HCT116 (cell line): Measurements from ENCODE around the gene ARL14EPL. TPM values are rescaled to one million over a fixed set of nuclear protein-coding genes. Genes with fewer than 3 reads are reported as not detected.

Source experiments
- ATAC-seq: fragments of 200-7000 bp; cut with Tn5 transposase; 2 replicates; pipeline ENCODE4 v1.9.1; 2020; ENCODE audit warnings: mild to moderate bottlenecking, moderate library complexity
- BruUV-seq: library from RNA; stranded (reverse); fragments of 400-500 nt; replicated peaks from 2 replicates; lab custom pipeline; 2021; lab: Mats Ljungman, UMichigan
- CTCF ChIA-PET: fragments of 300-600 bp; sonication (Branson Sonifier 250); formaldehyde crosslinking; loops from one replicate; lab custom pipeline; 2021; ENCODE audit warnings: antibody characterized with exemption; lab: Charles Lee
- POLR2A ChIA-PET: fragments of 300-600, 350-600 bp; sonication (Branson Sonifier 250); formaldehyde crosslinking; loops from one replicate; lab custom pipeline; 2021; ENCODE audit warnings: antibody characterized with exemption; lab: Charles Lee
- RAD21 ChIA-PET, 2 experiments: fragments of 300-600 bp; sonication (Branson Sonifier 250); formaldehyde crosslinking; loops; one replicate each; lab custom pipeline; 2023; ENCODE audit warnings: low total read pairs in 2 of 2; ENCODE audit not compliant: uncharacterized antibody in 2 of 2, unreplicated experiment in 2 of 2, low non-redundant PET in 1 of 2; lab: Charles Lee
- DNase-seq: peaks from one replicate; pipeline ENCODE4 v3.0.0-alpha.2; 2010; ENCODE audit warnings: low read depth, low spot score
- H2AFZ ChIP-seq: fragments of 200-600 bp; shearing (Covaris generic), sonication (generic); 2 replicates; pipeline ENCODE4 v1.6.1; 2017; ENCODE audit warnings: low read depth, mixed run types, mixed read lengths, antibody characterized with exemption, low read length; ENCODE audit not compliant: poor library complexity, severe bottlenecking
- H3K27ac ChIP-seq: 2 replicates; pipeline ENCODE4 v1.5.1; 2012; ENCODE audit warnings: low read depth, low read length
- H3K27me3 ChIP-seq: fragments of 200-600 bp; sonication (generic); 2 replicates; pipeline ENCODE4 v1.6.1; 2016; ENCODE audit warnings: mixed run types, low read length, mixed read lengths; ENCODE audit not compliant: insufficient read depth
- H3K36me3 ChIP-seq, 2 experiments: fragments of 200-500 bp in 1 of 2; fragments of 200-600 bp in 1 of 2; sonication (Bioruptor generic) in 1 of 2; sonication (generic) in 1 of 2; 2 replicates each; pipeline versions ENCODE4 v1.5.1 to v1.6.1; 2014 to 2016; ENCODE audit warnings: low read length in 2 of 2, inconsistent platforms in 1 of 2, mixed read lengths in 1 of 2, mixed run types in 1 of 2; ENCODE audit not compliant: insufficient read depth in 2 of 2, control insufficient read depth in 1 of 2
- H3K4me1 ChIP-seq, 2 experiments: fragments of 200-600 bp in 1 of 2; sonication (generic) in 1 of 2; 2 replicates each; pipeline versions ENCODE4 v1.5.1 to v1.6.1; 2012 to 2017; ENCODE audit warnings: low read length in 2 of 2, inconsistent platforms in 1 of 2, mild to moderate bottlenecking in 1 of 2, mixed read lengths in 1 of 2, mixed run types in 1 of 2, moderate library complexity in 1 of 2; ENCODE audit not compliant: insufficient read depth in 2 of 2, control insufficient read depth in 1 of 2
- H3K4me2 ChIP-seq: fragments of 200-600 bp; sonication (generic); 2 replicates; pipeline ENCODE4 v1.6.1; 2017; ENCODE audit warnings: mixed run types, low read length, mixed read lengths
- H3K4me3 ChIP-seq, 2 experiments: fragments of 200-600 bp in 1 of 2; sonication (generic) in 1 of 2; replicated peaks in 1 of 2; 2 replicates each; pipeline ENCODE4 v1.5.1; 2011 to 2016; ENCODE audit warnings: low read length in 2 of 2, control low read depth in 1 of 2, low read depth in 1 of 2, mild to moderate bottlenecking in 1 of 2, mixed read lengths in 1 of 2, mixed run types in 1 of 2
- H3K79me2 ChIP-seq: fragments of 200-600 bp; sonication (generic); 2 replicates; pipeline ENCODE4 v1.6.1; 2017; ENCODE audit warnings: mild to moderate bottlenecking, mixed run types, low read length, moderate library complexity, mixed read lengths; ENCODE audit not compliant: insufficient read depth
- H3K9ac ChIP-seq: fragments of 200-600 bp; sonication (generic); 2 replicates; pipeline ENCODE4 v1.6.1; 2016; ENCODE audit warnings: low read length, mixed read lengths
- H3K9me2 ChIP-seq: fragments of 200-600 bp; sonication (generic), shearing (Covaris generic); 2 replicates; pipeline ENCODE4 v1.6.1; 2017; ENCODE audit warnings: mixed run types, mild to moderate bottlenecking, moderate library complexity; ENCODE audit not compliant: insufficient read depth
- H3K9me3 ChIP-seq, 2 experiments: fragments of 200-500 bp in 1 of 2; fragments of 200-600 bp in 1 of 2; sonication (Bioruptor generic) in 1 of 2; sonication (generic) in 1 of 2; 2 replicates each; pipeline ENCODE4 v1.6.1; 2014 to 2017; ENCODE audit warnings: low read length in 2 of 2, mixed read lengths in 2 of 2, inconsistent platforms in 1 of 2, low read depth in 1 of 2, mild to moderate bottlenecking in 1 of 2, mixed run types in 1 of 2, moderate library complexity in 1 of 2; ENCODE audit not compliant: control insufficient read depth in 1 of 2, insufficient read depth in 1 of 2
- H4K20me1 ChIP-seq: fragments of 200-600 bp; sonication (generic), shearing (Covaris generic); 2 replicates; pipeline ENCODE4 v1.6.1; 2017; ENCODE audit warnings: mixed run types, mild to moderate bottlenecking, moderate library complexity; ENCODE audit not compliant: insufficient read depth
- CBX3 ChIP-seq: IDR thresholded peaks from 2 replicates; pipeline ENCODE4 v1.6.1; 2012; ENCODE audit warnings: low read depth
- CEBPB ChIP-seq: IDR thresholded peaks from 2 replicates; pipeline ENCODE4 v1.6.1; 2012; ENCODE audit warnings: low read depth
- EGR1 ChIP-seq: IDR thresholded peaks from 2 replicates; pipeline ENCODE4 v1.6.1; 2012; ENCODE audit warnings: low read depth
- ELF1 ChIP-seq: IDR thresholded peaks from 2 replicates; pipeline ENCODE4 v1.6.1; 2012; ENCODE audit warnings: low read depth, borderline replicate concordance
- EZH2phosphoT487 ChIP-seq: fragments of 200-600 bp; IDR thresholded peaks from 2 replicates; pipeline ENCODE4 v1.6.1; 2018; ENCODE audit warnings: antibody characterized with exemption, borderline replicate concordance
- FOSL1 ChIP-seq: IDR thresholded peaks from 2 replicates; pipeline ENCODE4 v1.6.1; 2012; ENCODE audit warnings: low read depth
- JUND ChIP-seq: IDR thresholded peaks from 2 replicates; pipeline ENCODE4 v1.6.1; 2012
- POLR2AphosphoS5 ChIP-seq: IDR thresholded peaks from 2 replicates; pipeline ENCODE4 v1.6.1; 2011; ENCODE audit warnings: mild to moderate bottlenecking, low read depth, low read length, moderate library complexity
- SP1 ChIP-seq: IDR thresholded peaks from 2 replicates; pipeline ENCODE4 v1.6.1; 2012; ENCODE audit warnings: low read depth
- SRF ChIP-seq: IDR thresholded peaks from 2 replicates; pipeline ENCODE4 v1.6.1; 2012; ENCODE audit warnings: low read depth
- ZNF274 ChIP-seq: fragments of 200-500 bp; sonication (Bioruptor generic); IDR thresholded peaks from 2 replicates; pipeline ENCODE4 v1.6.1; 2014; ENCODE audit warnings: mild to moderate bottlenecking, low read depth, low read length, inconsistent platforms
- intact Hi-C: fragments of 100-400 bp; cut with micrococcal nuclease; formaldehyde crosslinking; loops from 2 replicates; pipeline ENCODE4 v1.10.0; 2022
- total RNA-seq: library from RNA; stranded (reverse); gene quantifications from one replicate; pipeline ENCODE4 v1.2.1, GENCODE V29; 2021; ENCODE audit not compliant: unreplicated experiment
- TF ChIP-seq, protein P1 (sequence below): IDR thresholded peaks from 2 replicates; pipeline ENCODE4 v1.6.1; 2011; ENCODE audit warnings: mild to moderate bottlenecking, low read length, moderate library complexity; ENCODE audit not compliant: insufficient replicate concordance; ENCODE audit errors: extremely low read depth
- TF ChIP-seq, protein P2 (sequence below), 3 experiments: fragments of 200-600 bp in 1 of 3; sonication (generic) in 1 of 3; IDR thresholded peaks in 2 of 3; conservative IDR thresholded peaks in 1 of 3; 2 replicates each; pipeline ENCODE4 v1.5.1; 2012 to 2017; ENCODE audit warnings: low read depth in 2 of 3, low read length in 2 of 3, antibody characterized with exemption in 1 of 3, borderline replicate concordance in 1 of 3, control low read depth in 1 of 3, mild to moderate bottlenecking in 1 of 3, mixed read lengths in 1 of 3, mixed run types in 1 of 3, moderate library complexity in 1 of 3; ENCODE audit not compliant: insufficient read depth in 1 of 3

ARL14EPL gene
- total RNA-seq, 1 experiment from 2014 or later: 22.9 TPM

DNA sequence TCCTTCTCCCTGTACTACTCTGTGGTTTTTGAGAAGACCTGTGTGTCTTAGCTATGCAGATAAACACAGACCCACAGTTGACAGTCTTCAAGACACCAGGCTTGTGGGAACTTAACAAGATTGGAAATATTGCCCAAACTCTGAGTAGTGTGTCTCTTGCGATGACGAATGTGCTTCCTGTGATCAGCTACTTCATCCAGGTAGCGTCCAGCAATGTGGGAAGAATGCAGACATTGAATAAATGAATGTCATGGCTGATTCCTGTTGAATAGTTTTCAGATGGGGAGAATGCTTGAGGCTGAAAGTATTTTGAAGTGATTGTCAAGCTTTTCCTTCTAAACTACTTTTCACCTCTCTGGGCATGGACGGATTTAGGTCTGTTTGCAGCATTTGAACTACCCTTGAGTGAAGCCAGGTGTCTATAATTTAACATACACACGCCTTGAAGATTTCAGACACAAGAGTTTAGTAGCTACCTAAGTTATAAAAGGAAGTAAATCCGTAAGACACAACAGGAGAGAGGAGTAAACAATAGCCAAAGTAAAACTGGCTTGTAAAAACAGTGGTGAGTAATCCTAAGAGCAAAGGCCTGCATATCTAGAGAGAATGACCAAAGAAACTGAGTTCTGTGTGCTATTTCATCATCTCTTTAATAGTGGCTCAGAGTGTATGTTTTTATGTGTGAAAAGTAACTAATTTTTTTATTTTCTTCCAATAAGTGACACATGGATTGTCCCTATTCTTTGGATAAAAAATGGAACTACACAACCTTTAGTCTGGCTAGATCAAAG is 30.0 kb upstream of the ARL14EPL start:
- 0 out of 4 replicates have a peak, but pooled peaks cover 0 to 3% of the 10 kb centered on the region in 2 experiments for H3K4me1 ChIP-seq
- H3K79me2 ChIP-seq: no peaks in the 10 kb centered on the region
- peak overlapping the region; percentile 12 for H2AFZ ChIP-seq
- no peak overlapping the region for H3K27ac ChIP-seq
- no TSS peak for BruUV-seq
- TF ChIP-seq CEBPB (0 out of 2 replicates have a peak, but pooled peaks have one; percentile 10), ZNF274 (no peak)
- TF ChIP-seq, all 23 proteins: peak for 1
- ChIA-PET RAD21 (no interaction called here), POLR2A (no interaction called here), CTCF (no interaction called here)
- H3K4me2 ChIP-seq: no peak overlapping the region
- no peaks in the 10 kb centered on the region for H3K9me2 ChIP-seq
- no peaks in the 10 kb centered on the region for H3K27me3 ChIP-seq
- no peak overlapping the region for H3K9ac ChIP-seq
- no peaks in the 10 kb centered on the region for H4K20me1 ChIP-seq
- intact Hi-C loops: no loop called here
- no peak for DNase-seq
- H3K36me3 ChIP-seq: no peaks in the 10 kb centered on the region
- ATAC-seq: no peak
- no peak overlapping the region for H3K4me3 ChIP-seq
- H3K9me3 ChIP-seq: no peaks in the 10 kb centered on the region

- POLR2A ChIA-PET: no interaction called here
- H3K9me3 ChIP-seq: no peaks in the 10 kb centered on the region
- H3K79me2 ChIP-seq: no peaks in the 10 kb centered on the region
- DNase-seq (no peak), ATAC-seq (no peak)
- H3K9ac ChIP-seq: no peak overlapping the region
- CTCF ChIA-PET: no interaction called here
- intact Hi-C loops: no loop called here
- H3K27ac ChIP-seq: no peak overlapping the region
- no peak overlapping the region for H3K4me2 ChIP-seq
- no peaks in the 10 kb centered on the region for H3K36me3 ChIP-seq
- H3K4me1 ChIP-seq: 0 out of 4 replicates have a peak, but pooled peaks cover 0 to 3% of the 10 kb centered on the region in 2 experiments
- H3K27me3 ChIP-seq: no peaks in the 10 kb centered on the region
- H2AFZ ChIP-seq: peak overlapping the region; percentile 41
- no peak overlapping the region for H3K4me3 ChIP-seq
- no peaks in the 10 kb centered on the region for H4K20me1 ChIP-seq
- no peaks in the 10 kb centered on the region for H3K9me2 ChIP-seq
- no TSS peak for BruUV-seq
- RAD21 ChIA-PET: no interaction called here
- no peak for TF ChIP-seq EZH2phosphoT487
- no peak for TF ChIP-seq EGR1
- no peak for TF ChIP-seq ELF1
- TF ChIP-seq, protein P1, sequence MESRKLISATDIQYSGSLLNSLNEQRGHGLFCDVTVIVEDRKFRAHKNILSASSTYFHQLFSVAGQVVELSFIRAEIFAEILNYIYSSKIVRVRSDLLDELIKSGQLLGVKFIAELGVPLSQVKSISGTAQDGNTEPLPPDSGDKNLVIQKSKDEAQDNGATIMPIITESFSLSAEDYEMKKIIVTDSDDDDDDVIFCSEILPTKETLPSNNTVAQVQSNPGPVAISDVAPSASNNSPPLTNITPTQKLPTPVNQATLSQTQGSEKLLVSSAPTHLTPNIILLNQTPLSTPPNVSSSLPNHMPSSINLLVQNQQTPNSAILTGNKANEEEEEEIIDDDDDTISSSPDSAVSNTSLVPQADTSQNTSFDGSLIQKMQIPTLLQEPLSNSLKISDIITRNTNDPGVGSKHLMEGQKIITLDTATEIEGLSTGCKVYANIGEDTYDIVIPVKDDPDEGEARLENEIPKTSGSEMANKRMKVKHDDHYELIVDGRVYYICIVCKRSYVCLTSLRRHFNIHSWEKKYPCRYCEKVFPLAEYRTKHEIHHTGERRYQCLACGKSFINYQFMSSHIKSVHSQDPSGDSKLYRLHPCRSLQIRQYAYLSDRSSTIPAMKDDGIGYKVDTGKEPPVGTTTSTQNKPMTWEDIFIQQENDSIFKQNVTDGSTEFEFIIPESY: no peak
- no peak for TF ChIP-seq JUND
- no peak for TF ChIP-seq SP1
- no peak for TF ChIP-seq FOSL1
- TF ChIP-seq, protein P2, sequence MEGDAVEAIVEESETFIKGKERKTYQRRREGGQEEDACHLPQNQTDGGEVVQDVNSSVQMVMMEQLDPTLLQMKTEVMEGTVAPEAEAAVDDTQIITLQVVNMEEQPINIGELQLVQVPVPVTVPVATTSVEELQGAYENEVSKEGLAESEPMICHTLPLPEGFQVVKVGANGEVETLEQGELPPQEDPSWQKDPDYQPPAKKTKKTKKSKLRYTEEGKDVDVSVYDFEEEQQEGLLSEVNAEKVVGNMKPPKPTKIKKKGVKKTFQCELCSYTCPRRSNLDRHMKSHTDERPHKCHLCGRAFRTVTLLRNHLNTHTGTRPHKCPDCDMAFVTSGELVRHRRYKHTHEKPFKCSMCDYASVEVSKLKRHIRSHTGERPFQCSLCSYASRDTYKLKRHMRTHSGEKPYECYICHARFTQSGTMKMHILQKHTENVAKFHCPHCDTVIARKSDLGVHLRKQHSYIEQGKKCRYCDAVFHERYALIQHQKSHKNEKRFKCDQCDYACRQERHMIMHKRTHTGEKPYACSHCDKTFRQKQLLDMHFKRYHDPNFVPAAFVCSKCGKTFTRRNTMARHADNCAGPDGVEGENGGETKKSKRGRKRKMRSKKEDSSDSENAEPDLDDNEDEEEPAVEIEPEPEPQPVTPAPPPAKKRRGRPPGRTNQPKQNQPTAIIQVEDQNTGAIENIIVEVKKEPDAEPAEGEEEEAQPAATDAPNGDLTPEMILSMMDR (IDR thresholded peaks at IDR 0.05 in 2 of 3, conservative IDR thresholded peaks at IDR 0.05 in 1 of 3; ENCODE audit: borderline replicate concordance in 1 of 3, insufficient read depth in 1 of 3, low read depth in 2 of 3, low read length in 2 of 3): no peak
- no peak for TF ChIP-seq SRF
- TF ChIP-seq CBX3: no peak
- TF ChIP-seq ZNF274: no peak
- no peak for TF ChIP-seq POLR2AphosphoS5
Observed at GRCh38 chr5:116004248-116004647, 28.0 kb upstream of the ARL14EPL start.
